OCI-LY7 (cell line): Measurements from ENCODE around the gene KCNN3.

Source experiments
- CTCF ChIP-seq: fragments of 200-600 bp; sonication (generic); conservative IDR thresholded peaks from 2 replicates; pipeline ENCODE4 v1.5.1; 2014; ENCODE audit warnings: mild to moderate bottlenecking, antibody characterized with exemption, low read length, moderate library complexity, mixed read lengths
- EZH2phosphoT487 ChIP-seq: fragments of 200-600 bp; sonication (generic); IDR thresholded peaks from 2 replicates; pipeline ENCODE4 v1.6.1; 2018; ENCODE audit warnings: low read depth, borderline replicate concordance, mild to moderate bottlenecking, mixed run types, antibody characterized with exemption, low read length, moderate library complexity, mixed read lengths

- no peak for TF ChIP-seq CTCF
- TF ChIP-seq EZH2phosphoT487, result no peak
These were observed 41.0 kb downstream of the KCNN3 start for GRCh38 chr1:154829062-154829461.
